HepG2 (cell line): ENCODE measurements around the gene GRK3.

Source experiments
- FOXM1 ChIP-seq: sonication (generic); formaldehyde crosslinking; IDR thresholded peaks from 2 replicates; pipeline ENCODE4 v1.5.0; 2020; ENCODE audit warnings: missing genetic modification reagents
- KDM1A ChIP-seq: IDR thresholded peaks from 2 replicates; pipeline ENCODE4 v1.6.1; 2016; ENCODE audit warnings: missing compliant biosample characterization
- NONO ChIP-seq, 2 experiments: fragments of 450-650 bp in 1 of 2; sonication (generic) in 1 of 2; formaldehyde crosslinking in 1 of 2; IDR thresholded peaks in 1 of 2; conservative IDR thresholded peaks in 1 of 2; 2 replicates each; pipeline versions ENCODE4 v1.6.1 to v1.8.0; 2017 to 2022; ENCODE audit warnings: mild to moderate bottlenecking in 1 of 2, missing genetic modification reagents in 1 of 2, moderate library complexity in 1 of 2
- RAD21 ChIP-seq: fragments of 450-650 bp; formaldehyde crosslinking; IDR thresholded peaks from 2 replicates; pipeline ENCODE4 v1.5.0; 2020; ENCODE audit warnings: mild to moderate bottlenecking
- TF ChIP-seq, protein P1 (sequence below): sonication (generic); formaldehyde crosslinking; IDR thresholded peaks from 2 replicates; pipeline ENCODE4 v1.4.0; 2020; ENCODE audit warnings: missing genetic modification reagents
- TF ChIP-seq, protein P2 (sequence below): sonication (generic); formaldehyde crosslinking; IDR thresholded peaks from 2 replicates; pipeline ENCODE4 v1.9.0; 2021; ENCODE audit warnings: missing genetic modification reagents, borderline replicate concordance
- TF ChIP-seq, protein P3 (sequence below): sonication (generic); formaldehyde crosslinking; IDR thresholded peaks from 2 replicates; pipeline ENCODE4 v1.5.1; 2020; ENCODE audit warnings: mild to moderate bottlenecking, missing genetic modification reagents
- TF ChIP-seq, protein P4 (sequence below): sonication (generic); formaldehyde crosslinking; IDR thresholded peaks from 2 replicates; pipeline ENCODE4 v1.5.0; 2020; ENCODE audit warnings: mild to moderate bottlenecking, missing genetic modification reagents, moderate library complexity

DNA sequence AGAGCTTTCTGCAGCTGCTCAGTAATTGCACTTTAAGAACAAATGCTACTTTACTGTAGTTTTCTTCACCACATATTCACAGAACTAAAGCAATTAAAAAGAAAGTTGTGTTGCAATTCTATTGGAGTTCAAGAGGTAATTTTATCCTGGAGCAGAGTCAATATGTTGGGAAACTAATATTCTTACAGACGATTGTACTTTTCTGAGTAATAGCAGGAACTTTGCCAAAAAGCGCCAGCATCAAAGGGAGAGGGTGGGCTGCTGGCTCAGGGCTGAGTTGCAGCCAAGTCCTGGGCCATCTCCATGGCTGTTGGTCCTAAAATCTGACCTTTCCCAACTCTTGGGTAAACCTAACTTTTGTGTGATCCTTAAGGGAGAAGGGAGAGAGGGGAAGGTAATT is 104.0 kb downstream of the GRK3 start:
- TF ChIP-seq, protein P1, sequence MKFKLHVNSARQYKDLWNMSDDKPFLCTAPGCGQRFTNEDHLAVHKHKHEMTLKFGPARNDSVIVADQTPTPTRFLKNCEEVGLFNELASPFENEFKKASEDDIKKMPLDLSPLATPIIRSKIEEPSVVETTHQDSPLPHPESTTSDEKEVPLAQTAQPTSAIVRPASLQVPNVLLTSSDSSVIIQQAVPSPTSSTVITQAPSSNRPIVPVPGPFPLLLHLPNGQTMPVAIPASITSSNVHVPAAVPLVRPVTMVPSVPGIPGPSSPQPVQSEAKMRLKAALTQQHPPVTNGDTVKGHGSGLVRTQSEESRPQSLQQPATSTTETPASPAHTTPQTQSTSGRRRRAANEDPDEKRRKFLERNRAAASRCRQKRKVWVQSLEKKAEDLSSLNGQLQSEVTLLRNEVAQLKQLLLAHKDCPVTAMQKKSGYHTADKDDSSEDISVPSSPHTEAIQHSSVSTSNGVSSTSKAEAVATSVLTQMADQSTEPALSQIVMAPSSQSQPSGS: no peak
- TF ChIP-seq, protein P2, sequence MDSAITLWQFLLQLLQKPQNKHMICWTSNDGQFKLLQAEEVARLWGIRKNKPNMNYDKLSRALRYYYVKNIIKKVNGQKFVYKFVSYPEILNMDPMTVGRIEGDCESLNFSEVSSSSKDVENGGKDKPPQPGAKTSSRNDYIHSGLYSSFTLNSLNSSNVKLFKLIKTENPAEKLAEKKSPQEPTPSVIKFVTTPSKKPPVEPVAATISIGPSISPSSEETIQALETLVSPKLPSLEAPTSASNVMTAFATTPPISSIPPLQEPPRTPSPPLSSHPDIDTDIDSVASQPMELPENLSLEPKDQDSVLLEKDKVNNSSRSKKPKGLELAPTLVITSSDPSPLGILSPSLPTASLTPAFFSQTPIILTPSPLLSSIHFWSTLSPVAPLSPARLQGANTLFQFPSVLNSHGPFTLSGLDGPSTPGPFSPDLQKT (CRISPR knock-in tag): no peak
- TF ChIP-seq, protein P3, sequence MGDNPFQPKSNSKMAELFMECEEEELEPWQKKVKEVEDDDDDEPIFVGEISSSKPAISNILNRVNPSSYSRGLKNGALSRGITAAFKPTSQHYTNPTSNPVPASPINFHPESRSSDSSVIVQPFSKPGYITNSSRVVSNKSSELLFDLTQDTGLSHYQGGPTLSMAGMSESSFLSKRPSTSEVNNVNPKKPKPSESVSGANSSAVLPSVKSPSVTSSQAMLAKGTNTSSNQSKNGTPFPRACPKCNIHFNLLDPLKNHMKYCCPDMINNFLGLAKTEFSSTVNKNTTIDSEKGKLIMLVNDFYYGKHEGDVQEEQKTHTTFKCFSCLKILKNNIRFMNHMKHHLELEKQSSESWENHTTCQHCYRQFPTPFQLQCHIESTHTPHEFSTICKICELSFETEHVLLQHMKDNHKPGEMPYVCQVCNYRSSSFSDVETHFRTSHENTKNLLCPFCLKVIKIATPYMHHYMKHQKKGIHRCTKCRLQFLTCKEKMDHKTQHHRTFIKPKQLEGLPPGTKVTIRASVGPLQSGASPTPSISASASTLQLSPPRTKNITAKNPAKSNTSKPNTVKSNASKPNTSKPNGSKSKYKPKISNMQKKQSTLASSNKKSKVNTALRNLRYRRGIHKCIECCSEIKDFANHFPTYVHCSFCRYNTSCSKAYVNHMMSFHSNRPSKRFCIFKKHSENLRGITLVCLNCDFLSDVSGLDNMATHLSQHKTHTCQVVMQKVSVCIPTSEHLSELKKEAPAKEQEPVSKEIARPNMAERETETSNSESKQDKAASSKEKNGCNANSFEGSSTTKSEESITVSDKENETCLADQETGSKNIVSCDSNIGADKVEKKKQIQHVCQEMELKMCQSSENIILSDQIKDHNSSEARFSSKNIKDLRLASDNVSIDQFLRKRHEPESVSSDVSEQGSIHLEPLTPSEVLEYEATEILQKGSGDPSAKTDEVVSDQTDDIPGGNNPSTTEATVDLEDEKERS (CRISPR knock-in tag): no peak
- TF ChIP-seq, protein P4, sequence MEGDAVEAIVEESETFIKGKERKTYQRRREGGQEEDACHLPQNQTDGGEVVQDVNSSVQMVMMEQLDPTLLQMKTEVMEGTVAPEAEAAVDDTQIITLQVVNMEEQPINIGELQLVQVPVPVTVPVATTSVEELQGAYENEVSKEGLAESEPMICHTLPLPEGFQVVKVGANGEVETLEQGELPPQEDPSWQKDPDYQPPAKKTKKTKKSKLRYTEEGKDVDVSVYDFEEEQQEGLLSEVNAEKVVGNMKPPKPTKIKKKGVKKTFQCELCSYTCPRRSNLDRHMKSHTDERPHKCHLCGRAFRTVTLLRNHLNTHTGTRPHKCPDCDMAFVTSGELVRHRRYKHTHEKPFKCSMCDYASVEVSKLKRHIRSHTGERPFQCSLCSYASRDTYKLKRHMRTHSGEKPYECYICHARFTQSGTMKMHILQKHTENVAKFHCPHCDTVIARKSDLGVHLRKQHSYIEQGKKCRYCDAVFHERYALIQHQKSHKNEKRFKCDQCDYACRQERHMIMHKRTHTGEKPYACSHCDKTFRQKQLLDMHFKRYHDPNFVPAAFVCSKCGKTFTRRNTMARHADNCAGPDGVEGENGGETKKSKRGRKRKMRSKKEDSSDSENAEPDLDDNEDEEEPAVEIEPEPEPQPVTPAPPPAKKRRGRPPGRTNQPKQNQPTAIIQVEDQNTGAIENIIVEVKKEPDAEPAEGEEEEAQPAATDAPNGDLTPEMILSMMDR (CRISPR knock-in tag): no peak
- TF ChIP-seq KDM1A (CRISPR knock-in tag) (no peak), FOXM1 (CRISPR knock-in tag) (no peak), RAD21 (CRISPR knock-in tag) (no peak), NONO (IDR thresholded peaks at IDR 0.05) (no peak), NONO (CRISPR knock-in tag; conservative IDR thresholded peaks at IDR 0.05) (no peak)
